Adrenal gland (tissue), 12 donors: ENCODE measurements around the gene LZTS2. TPM values are rescaled to one million over a fixed set of nuclear protein-coding genes. Genes with fewer than 3 reads are reported as not detected.

Experiments used
- DNase-seq, 7 donors: peaks; one replicate each; pipeline ENCODE4 v3.0.0-alpha.2; 2019 to 2020
- H3K27ac ChIP-seq, 5 donors: fragments of 200-600 bp; sonication (generic) in 4 of 5; 1 replicate in 3 of 5; 2 replicates in 2 of 5; pipeline versions ENCODE4 v1.5.1 to v1.8.0; 2016 to 2020; ENCODE audit warnings: mild to moderate bottlenecking in 1 of 5
- H3K27me3 ChIP-seq: fragments of 200-600 bp; 2 replicates; pipeline ENCODE4 v1.8.0; 2021
- H3K36me3 ChIP-seq, 2 donors: fragments of 200-600 bp; replicated peaks in 1 of 2; 1 replicate in 1 of 2; 2 replicates in 1 of 2; pipeline versions ENCODE4 v1.5.1 to v1.8.0; 2018 to 2022
- H3K4me1 ChIP-seq, 2 donors: fragments of 200-600 bp; replicated peaks in 1 of 2; 1 replicate in 1 of 2; 2 replicates in 1 of 2; pipeline versions ENCODE4 v1.5.1 to v1.8.0; 2018 to 2021
- H3K4me3 ChIP-seq, 4 donors: fragments of 200-600 bp; sonication (generic) in 3 of 4; one replicate each; pipeline ENCODE4 v1.5.1; 2016 to 2018
- H3K9me3 ChIP-seq, 3 donors: fragments of 200-600 bp; sonication (generic) in 1 of 3; replicated peaks in 1 of 3; 1 replicate in 2 of 3; 2 replicates in 1 of 3; pipeline versions ENCODE4 v1.5.1 to v1.8.0; 2016 to 2021
- CTCF ChIP-seq, 6 experiments: fragments of 450-650 bp in 4 of 6; fragments of 200-600 bp in 2 of 6; sonication (generic) in 1 of 6; IDR thresholded peaks; 1 replicate in 5 of 6; 2 replicates in 1 of 6; pipeline versions ENCODE4 v1.5.1 to v1.8.0; 2016 to 2021; ENCODE audit warnings: antibody characterized with exemption in 6 of 6, mild to moderate bottlenecking in 2 of 6, moderate library complexity in 1 of 6
- POLR2A ChIP-seq, 2 donors: fragments of 450-650 bp; IDR thresholded peaks; one replicate each; pipeline ENCODE4 v1.6.1; 2017; ENCODE audit warnings: antibody characterized with exemption in 2 of 2, mild to moderate bottlenecking in 2 of 2, moderate library complexity in 1 of 2
- WGBS, 4 donors: extraction: QIAGEN DNeasy Blood & Tissue Kit in 2 of 4; methylation state at CpG; one replicate each; pipeline versions ENCODE4 v1.1.5 to v1.1.7; 2013 to 2017; 5-methylcytosine and 5-hydroxymethylcytosine counted together
- intact Hi-C, 2 donors: fragments of 100-400 bp; cut with DNase I; formaldehyde crosslinking; loops; one replicate each; pipeline versions ENCODE4 v1.14.1 to v1.15.0; 2022 to 2023
- polyA plus RNA-seq, 3 donors: library from polyadenylated mRNA; stranded (reverse); fragments of 200-250 nt in 2 of 3; fragments of 350-450 nt in 1 of 3; fragmentation: Illumina TruSeq in 1 of 3; extraction: RNeasy Lipid Tissue Mini Kit (QIAGEN cat#74804) in 1 of 3; gene quantifications; one replicate each; pipeline ENCODE4 v1.2.3, GENCODE V29; 2013 to 2014
- total RNA-seq, 9 donors: library from RNA; depleted of rRNA in 4 of 9; stranded (reverse); fragments of >200 nt in 4 of 9; fragments of 120-200 nt in 1 of 9; fragmentation: NEBNext Ultra II Directional in 1 of 9; extraction: Animal tissue kit (Norgen Biotek cat#: 25700) in 1 of 9; gene quantifications; one replicate each; pipeline versions ENCODE4 v1.1.0 to v1.2.4, GENCODE V29; 2013 to 2023
- donor health status: healthy with polysubstance abuse.
- donor health status: Bipolar disorder and iron deficiency.
- donor health status: DM: yes; HTN: yes; CAD: no.
- donor health status: DM: no; HTN: no; CAD: no.
- donor health status: DM: no; HTN: no; CAD: no.
- donor health status: DM: yes; HTN: yes; CAD: no.

LZTS2 gene
- total and polyA plus RNA-seq, 12 donors = 12.2 to 232 (median 101) TPM

DNA sequence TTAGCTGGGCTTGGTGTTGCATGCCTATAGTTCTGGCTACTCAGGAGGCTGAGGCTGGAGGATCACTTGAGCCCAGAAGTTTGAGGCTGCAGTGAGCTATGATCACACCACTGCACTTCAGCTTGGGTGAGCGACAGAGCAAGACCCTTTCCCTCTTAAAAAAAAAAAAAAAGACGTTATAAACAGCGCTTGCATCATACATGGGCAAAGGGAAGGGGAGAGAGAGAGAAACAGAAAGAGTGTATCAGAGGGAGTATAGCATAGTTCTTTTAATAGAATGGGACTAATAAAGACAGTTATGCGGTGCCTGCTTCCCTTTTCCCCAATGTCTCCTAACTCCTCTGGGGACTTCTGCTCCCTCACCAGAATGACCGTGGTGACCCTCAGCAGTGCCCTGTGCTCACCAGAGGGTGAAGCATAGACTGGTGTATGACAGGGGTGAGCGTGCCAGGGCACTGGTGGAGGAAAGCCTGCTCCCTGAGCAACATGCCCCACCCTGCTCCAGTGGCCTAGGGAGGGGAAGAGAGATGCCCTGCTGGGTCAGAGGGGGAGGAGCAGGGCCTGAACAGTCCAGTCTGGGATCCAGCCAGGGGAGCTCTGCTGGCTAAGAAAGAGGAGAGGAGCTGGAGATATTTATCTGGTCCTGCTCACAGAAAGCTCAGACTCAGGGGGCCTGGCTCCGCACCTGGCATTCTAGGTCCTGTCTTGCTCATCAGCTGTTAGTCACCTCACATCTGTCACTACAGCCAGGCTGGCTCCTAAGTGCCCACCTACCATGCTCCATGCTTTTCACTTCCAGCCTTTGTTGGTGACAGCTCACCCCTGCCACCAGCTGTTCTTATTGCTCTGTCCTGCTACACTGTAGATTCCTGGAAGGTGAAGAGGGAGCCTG is 29.1 kb downstream of the LZTS2 start:
- Histone ChIP-seq H3K4me1 (peaks cover 14 to 24% of the 10 kb centered on the region in 2 donors), H3K27ac (no peak overlapping the region), H3K36me3 (no peaks in the 10 kb centered on the region), H3K27me3 (no peaks in the 10 kb centered on the region), H3K4me3 (no peak overlapping the region), H3K9me3 (no peaks in the 10 kb centered on the region)
- 48 to 74% (median 69%) methylated on average over 7 of the region's 7 CpGs for WGBS, 4 donors
- intact Hi-C loops = no loop called here
- no peak for DNase-seq
- no peak for TF ChIP-seq POLR2A (IDR thresholded peaks at IDR 0.05)
- no peak for TF ChIP-seq CTCF (IDR thresholded peaks at IDR 0.05)

DNA sequence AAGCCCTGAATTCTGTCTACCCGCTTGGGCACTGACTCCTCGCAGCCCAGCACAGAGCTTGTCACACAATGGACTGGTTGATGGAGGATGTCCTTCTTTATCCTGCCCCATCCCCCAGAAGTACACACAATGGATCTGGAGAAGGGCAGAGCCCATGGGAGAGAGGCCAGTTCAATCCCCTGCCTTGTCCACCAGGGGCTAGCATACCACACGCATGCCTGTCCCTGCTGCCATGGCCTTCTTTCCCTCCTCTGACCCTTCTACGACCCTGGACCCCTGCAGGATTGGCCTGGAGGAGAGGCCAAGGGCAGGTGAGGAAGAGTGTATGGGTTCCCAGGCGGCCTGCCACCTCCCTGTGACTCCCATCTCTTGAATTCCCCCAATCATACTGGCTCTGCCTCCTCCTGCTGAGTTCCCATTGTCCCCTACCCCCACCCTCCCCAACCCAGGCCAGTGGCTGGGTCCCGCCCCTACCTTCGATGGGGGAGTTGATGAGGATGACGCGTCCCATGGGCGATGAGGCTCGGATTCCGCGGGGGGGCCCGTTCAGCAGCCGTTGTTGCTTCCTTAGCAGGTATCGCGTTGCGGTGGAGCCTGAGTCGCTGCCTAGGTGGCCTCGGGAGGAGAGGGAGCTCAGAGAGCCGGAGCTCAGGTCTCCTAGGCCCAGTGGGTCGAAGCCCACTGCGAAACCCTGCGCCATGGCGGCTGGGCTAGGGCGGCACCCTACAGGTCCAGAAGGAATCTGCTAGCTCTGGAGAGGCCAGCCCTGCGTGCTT is 30.1 kb downstream of the LZTS2 start:
- TF ChIP-seq POLR2A (IDR thresholded peaks at IDR 0.05) = no peak
- no peak for TF ChIP-seq CTCF (IDR thresholded peaks at IDR 0.05)
- no peak overlapping the region for H3K27ac ChIP-seq
- no peaks in the 10 kb centered on the region for H3K9me3 ChIP-seq
- H3K27me3 ChIP-seq = no peaks in the 10 kb centered on the region
- 59 to 75% (median 67%) methylated on average over 11 to 27 of the region's 27 CpGs for WGBS, 4 donors
- no peak for DNase-seq
- H3K4me3 ChIP-seq = no peak overlapping the region
- peaks cover 14 to 26% of the 10 kb centered on the region in 2 donors for H3K4me1 ChIP-seq
- intact Hi-C loops = no loop called here
- H3K36me3 ChIP-seq = peaks cover 0 to 2% of the 10 kb centered on the region in 2 donors

GRCh38 chr10:101030496-101031127 is 31.0 kb downstream of the LZTS2 start:
- H3K27ac ChIP-seq = peak overlapping the region in 2 of 5 donors; percentile 96 to 98
- no peak for DNase-seq
- 10 to 22% (median 15%) methylated on average over 7 to 25 of the region's 25 CpGs for WGBS, 4 donors
- TF ChIP-seq CTCF (IDR thresholded peaks at IDR 0.05) = no peak
- TF ChIP-seq POLR2A (IDR thresholded peaks at IDR 0.05) = no peak
- intact Hi-C loops = no loop called here
- no peaks in the 10 kb centered on the region for H3K27me3 ChIP-seq
- no peaks in the 10 kb centered on the region for H3K9me3 ChIP-seq
- H3K36me3 ChIP-seq = peaks cover 0 to 11% of the 10 kb centered on the region in 2 donors
- peak overlapping the region in 2 of 4 donors; percentile 58 to 69 for H3K4me3 ChIP-seq
- peaks cover 14 to 26% of the 10 kb centered on the region in 2 donors for H3K4me1 ChIP-seq
